CD14-positive monocyte (primary cell): ENCODE results near the gene TMPRSS2. TPM values are rescaled to one million over a fixed set of nuclear protein-coding genes. Genes with fewer than 3 reads are reported as not detected.

Experiments used
- DNase-seq, 3 donors: peaks; one replicate each; pipeline ENCODE4 v3.0.0-alpha.2; 2011 to 2022
- H2AFZ ChIP-seq: 2 replicates; pipeline ENCODE4 v1.6.0; 2012; ENCODE audit warnings: mild to moderate bottlenecking, low read depth, low read length, inconsistent platforms; ENCODE audit not compliant: insufficient read depth, poor library complexity, severe bottlenecking
- H3K27ac ChIP-seq, 2 donors: 1 replicate in 1 of 2; 2 replicates in 1 of 2; pipeline ENCODE4 v1.5.1; 2012 to 2013; ENCODE audit warnings: low read length in 2 of 2, control low read depth in 1 of 2, inconsistent platforms in 1 of 2, low read depth in 1 of 2, mild to moderate bottlenecking in 1 of 2
- H3K27me3 ChIP-seq, 2 donors: one replicate each; pipeline versions ENCODE4 v1.6.0 to v1.6.1; 2011 to 2013; ENCODE audit warnings: low read length in 2 of 2; ENCODE audit not compliant: control insufficient read depth in 2 of 2, insufficient read depth in 2 of 2
- H3K36me3 ChIP-seq, 2 donors: replicated peaks in 1 of 2; 1 replicate in 1 of 2; 2 replicates in 1 of 2; pipeline versions ENCODE4 v1.5.1 to v1.6.1; 2012 to 2013; ENCODE audit warnings: low read length in 2 of 2, control low read depth in 1 of 2, inconsistent platforms in 1 of 2, mild to moderate bottlenecking in 1 of 2; ENCODE audit not compliant: insufficient read depth in 2 of 2, control insufficient read depth in 1 of 2
- H3K4me1 ChIP-seq, 2 donors: 1 replicate in 1 of 2; 2 replicates in 1 of 2; pipeline versions ENCODE4 v1.5.1 to v1.6.1; 2012 to 2013; ENCODE audit warnings: low read length in 2 of 2, control low read depth in 1 of 2, inconsistent platforms in 1 of 2, mild to moderate bottlenecking in 1 of 2, moderate library complexity in 1 of 2; ENCODE audit not compliant: insufficient read depth in 2 of 2, control insufficient read depth in 1 of 2
- H3K4me2 ChIP-seq: replicated peaks from 2 replicates; pipeline ENCODE3; 2012; ENCODE audit warnings: low read length, moderate library complexity, mild to moderate bottlenecking; ENCODE audit not compliant: poor library complexity, severe bottlenecking; ENCODE audit errors: extremely low read depth
- H3K4me3 ChIP-seq, 3 experiments: fragments of 200-600 bp in 1 of 3; sonication (generic) in 1 of 3; replicated peaks in 1 of 3; 1 replicate in 2 of 3; 2 replicates in 1 of 3; pipeline ENCODE4 v1.5.1; 2011 to 2013; ENCODE audit warnings: low read length in 3 of 3, mild to moderate bottlenecking in 3 of 3, control low read depth in 2 of 3, low read depth in 2 of 3, inconsistent platforms in 1 of 3, moderate library complexity in 1 of 3
- H3K79me2 ChIP-seq: 2 replicates; pipeline ENCODE4 v1.6.0; 2012; ENCODE audit warnings: mild to moderate bottlenecking, control low read depth, inconsistent platforms, low read length, moderate library complexity; ENCODE audit not compliant: insufficient read depth
- H3K9ac ChIP-seq: 2 replicates; pipeline ENCODE4 v1.6.0; 2017; ENCODE audit warnings: low read length, mild to moderate bottlenecking; ENCODE audit not compliant: insufficient read depth, poor library complexity, severe bottlenecking
- H3K9me3 ChIP-seq, 2 donors: replicated peaks in 1 of 2; 1 replicate in 1 of 2; 2 replicates in 1 of 2; pipeline versions ENCODE4 v1.5.1 to v1.6.1; 2012 to 2013; ENCODE audit warnings: low read length in 2 of 2, control low read depth in 1 of 2; ENCODE audit not compliant: control insufficient read depth in 1 of 2, insufficient read depth in 1 of 2
- H4K20me1 ChIP-seq: 2 replicates; pipeline ENCODE4 v1.6.0; 2012; ENCODE audit warnings: mild to moderate bottlenecking, low read length, control low read depth, moderate library complexity; ENCODE audit not compliant: insufficient read depth
- H3K27ac Mint-ChIP-seq, 7 donors: one replicate each; pipeline ENCODE4 v1.8.0; 2020; ENCODE audit warnings: mild to moderate bottlenecking in 7 of 7, mixed read lengths in 7 of 7, moderate library complexity in 6 of 7, inconsistent platforms in 2 of 7
- H3K27me3 Mint-ChIP-seq, 3 donors: one replicate each; pipeline ENCODE4 v1.8.0; 2021 to 2022; ENCODE audit warnings: low read depth in 3 of 3, mild to moderate bottlenecking in 3 of 3, mixed read lengths in 3 of 3, moderate library complexity in 3 of 3, inconsistent platforms in 1 of 3
- H3K36me3 Mint-ChIP-seq, 2 donors: one replicate each; pipeline ENCODE4 v1.8.0; 2020; ENCODE audit warnings: mixed read lengths in 2 of 2, inconsistent platforms in 1 of 2, mild to moderate bottlenecking in 1 of 2
- H3K4me1 Mint-ChIP-seq: one replicate; pipeline ENCODE4 v1.8.0; 2020; ENCODE audit warnings: mild to moderate bottlenecking, mixed read lengths
- H3K4me3 Mint-ChIP-seq, 2 donors: one replicate each; pipeline ENCODE4 v1.8.0; 2020; ENCODE audit warnings: mild to moderate bottlenecking in 2 of 2, mixed read lengths in 2 of 2, moderate library complexity in 1 of 2
- H3K9me3 Mint-ChIP-seq, 7 donors: one replicate each; pipeline ENCODE4 v1.8.0; 2020 to 2022; ENCODE audit warnings: mixed read lengths in 7 of 7, mild to moderate bottlenecking in 6 of 7, moderate library complexity in 6 of 7, inconsistent platforms in 2 of 7
- CTCF ChIP-seq: fragments of 200-600 bp; IDR thresholded peaks from one replicate; pipeline ENCODE4 v1.8.0; 2022; ENCODE audit warnings: antibody characterized with exemption, mild to moderate bottlenecking
- WGBS: methylation state at CpG from one replicate; pipeline ENCODE4 v1.1.5; 2013; ENCODE audit warnings: missing lambda C conversion rate; ENCODE audit not compliant: insufficient coverage; 5-methylcytosine and 5-hydroxymethylcytosine counted together
- intact Hi-C, 2 donors: fragments of 100-400 bp; cut with micrococcal nuclease; formaldehyde crosslinking; loops; one replicate each; pipeline versions ENCODE4 v1.15.0 to v1.15.1; 2023
- polyA plus RNA-seq, 3 donors: library from polyadenylated mRNA; depleted of rRNA in 1 of 3; unstranded in 2 of 3; stranded (reverse) in 1 of 3; fragments of 300-500 nt in 2 of 3; fragments of >200 nt in 1 of 3; fragmentation: Illumina TruSeq in 2 of 3; gene quantifications; 1 replicate in 2 of 3; 2 replicates in 1 of 3; pipeline ENCODE4 v1.2.3, GENCODE V29; 2012 to 2021

Gene TMPRSS2
- polyA plus RNA-seq, 3 donors, result not detected

GRCh38 chr21:41470054-41470453, 37.9 kb downstream of the TMPRSS2 start:
- H3K79me2 ChIP-seq, result no peaks in the 10 kb centered on the region
- H3K27me3 Mint-ChIP-seq, result peaks cover 13 to 19% (median 13%) of the 10 kb centered on the region in 3 donors
- H3K9me3 ChIP-seq, result no peaks in the 10 kb centered on the region
- H3K36me3 ChIP-seq, result no peaks in the 10 kb centered on the region
- H3K27ac Mint-ChIP-seq, result no peak overlapping the region
- H3K4me3 ChIP-seq, result no peak overlapping the region
- H3K9ac ChIP-seq, result no peak overlapping the region
- no peaks in the 10 kb centered on the region for H3K9me3 Mint-ChIP-seq
- H3K27ac ChIP-seq, result no peak overlapping the region
- intact Hi-C loops, result no loop called here
- TF ChIP-seq CTCF, result no peak
- H4K20me1 ChIP-seq, result no peaks in the 10 kb centered on the region
- DNase-seq, result no peak
- no peak overlapping the region for H3K4me3 Mint-ChIP-seq
- no peaks in the 10 kb centered on the region for H3K4me1 Mint-ChIP-seq
- no peaks in the 10 kb centered on the region for H3K27me3 ChIP-seq
- H2AFZ ChIP-seq, result no peak overlapping the region
- H3K4me1 ChIP-seq, result no peaks in the 10 kb centered on the region
- 58% methylated on average over 3 of the region's 5 CpGs for WGBS
- H3K4me2 ChIP-seq, result no peak overlapping the region
- H3K36me3 Mint-ChIP-seq, result no peaks in the 10 kb centered on the region

- TF ChIP-seq CTCF, result no peak
Measured at GRCh38 chr21:41466024-41466820, 41.7 kb downstream of the TMPRSS2 start.

More at GRCh38 chr21:41466024-41466820, 41.7 kb downstream of the TMPRSS2 start:
- H3K4me1 ChIP-seq, result no peaks in the 10 kb centered on the region
- no peaks in the 10 kb centered on the region for H3K79me2 ChIP-seq
- no peak for DNase-seq
- no peak overlapping the region for H3K4me2 ChIP-seq
- H3K9me3 ChIP-seq, result no peaks in the 10 kb centered on the region
- Mint-ChIP-seq H3K4me3 (no peak overlapping the region), H3K36me3 (no peaks in the 10 kb centered on the region), H3K27ac (no peak overlapping the region), H3K9me3 (peaks cover 2 to 15% (median 5%) of the 10 kb centered on the region in 7 donors), H3K4me1 (no peaks in the 10 kb centered on the region), H3K27me3 (peaks cover 11 to 19% (median 11%) of the 10 kb centered on the region in 3 donors)
- no peak overlapping the region for H2AFZ ChIP-seq
- H3K36me3 ChIP-seq, result no peaks in the 10 kb centered on the region
- no peak overlapping the region for H3K9ac ChIP-seq
- intact Hi-C loops, result no loop called here
- H3K4me3 ChIP-seq, result no peak overlapping the region
- no peak overlapping the region for H3K27ac ChIP-seq
- no peaks in the 10 kb centered on the region for H3K27me3 ChIP-seq
- no peaks in the 10 kb centered on the region for H4K20me1 ChIP-seq
- WGBS, result 91% methylated on average over 17 of the region's 23 CpGs
